ENCODE data around the gene TCEAL1. TPM values are rescaled to one million over a fixed set of nuclear protein-coding genes. Genes with fewer than 3 reads are reported as not detected.

The TCEAL1 gene
- total RNA-seq, 2 donors from 2014 or later: 108 to 134 TPM

DNA sequence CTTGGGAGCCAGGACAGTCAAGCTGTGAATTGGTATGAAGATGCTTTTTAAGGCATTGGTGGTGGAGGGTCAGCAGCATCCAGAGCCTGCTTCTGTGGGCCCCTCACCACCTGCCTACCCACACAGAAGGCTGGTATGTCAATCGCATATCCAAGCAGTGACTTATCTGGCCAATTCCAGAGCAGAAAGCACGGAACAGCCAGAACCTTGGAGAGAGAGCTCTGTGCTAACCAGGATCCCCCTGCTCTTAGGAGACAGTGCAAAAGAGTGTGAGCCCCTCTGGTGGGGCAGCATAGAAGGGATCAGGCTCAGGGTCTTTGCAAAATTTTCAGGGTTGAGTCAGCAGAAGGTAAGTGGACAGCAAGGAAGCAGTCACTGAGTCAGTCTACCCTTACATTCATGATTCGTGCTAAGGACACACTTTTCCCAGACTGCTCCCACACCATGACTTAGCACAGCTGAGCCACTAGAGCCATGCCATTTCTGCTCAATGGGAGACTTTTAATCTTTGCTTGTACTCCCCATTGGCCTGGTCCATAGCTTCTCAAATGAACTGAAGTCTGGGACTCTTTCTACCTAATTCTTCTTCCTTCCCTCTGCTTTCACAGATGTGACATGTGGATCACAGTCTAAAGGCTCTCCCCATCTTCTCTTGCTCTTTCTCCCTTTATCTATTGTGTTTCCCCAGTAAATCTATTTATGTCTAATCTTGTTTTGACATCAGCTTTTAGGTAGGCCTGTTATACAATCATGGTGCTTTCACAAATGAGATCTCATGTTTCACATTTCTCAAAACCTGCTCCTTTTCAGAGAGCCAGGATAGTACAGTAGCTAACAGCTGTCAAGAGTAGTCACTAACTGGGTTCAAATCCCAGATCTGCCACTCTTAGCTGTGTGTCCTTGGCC, 37.7 kb downstream of the TCEAL1 start:
- Histone ChIP-seq H3K4me3 (no peak overlapping the region), H3K9me3 (no peaks in the 10 kb centered on the region), H3K27me3 (replicated peaks; ENCODE audit: insufficient read depth) (no peaks in the 10 kb centered on the region), H3K27ac (no peak overlapping the region), H3K36me3 (no peaks in the 10 kb centered on the region), H3K4me1 (ENCODE audit: control insufficient read depth in 1 of 2, low read depth in 2 of 2) (no peaks in the 10 kb centered on the region)
- no peak for DNase-seq (ENCODE audit: low spot score)
- no peak for ATAC-seq (ENCODE audit: insufficient number of reproducible peaks, low FRiP score, low read depth)
- TF ChIP-seq, protein P1, sequence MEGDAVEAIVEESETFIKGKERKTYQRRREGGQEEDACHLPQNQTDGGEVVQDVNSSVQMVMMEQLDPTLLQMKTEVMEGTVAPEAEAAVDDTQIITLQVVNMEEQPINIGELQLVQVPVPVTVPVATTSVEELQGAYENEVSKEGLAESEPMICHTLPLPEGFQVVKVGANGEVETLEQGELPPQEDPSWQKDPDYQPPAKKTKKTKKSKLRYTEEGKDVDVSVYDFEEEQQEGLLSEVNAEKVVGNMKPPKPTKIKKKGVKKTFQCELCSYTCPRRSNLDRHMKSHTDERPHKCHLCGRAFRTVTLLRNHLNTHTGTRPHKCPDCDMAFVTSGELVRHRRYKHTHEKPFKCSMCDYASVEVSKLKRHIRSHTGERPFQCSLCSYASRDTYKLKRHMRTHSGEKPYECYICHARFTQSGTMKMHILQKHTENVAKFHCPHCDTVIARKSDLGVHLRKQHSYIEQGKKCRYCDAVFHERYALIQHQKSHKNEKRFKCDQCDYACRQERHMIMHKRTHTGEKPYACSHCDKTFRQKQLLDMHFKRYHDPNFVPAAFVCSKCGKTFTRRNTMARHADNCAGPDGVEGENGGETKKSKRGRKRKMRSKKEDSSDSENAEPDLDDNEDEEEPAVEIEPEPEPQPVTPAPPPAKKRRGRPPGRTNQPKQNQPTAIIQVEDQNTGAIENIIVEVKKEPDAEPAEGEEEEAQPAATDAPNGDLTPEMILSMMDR (IDR thresholded peaks at IDR 0.05): no peak

- Histone ChIP-seq H3K4me1 (ENCODE audit: control insufficient read depth in 1 of 2, low read depth in 2 of 2) (no peaks in the 10 kb centered on the region), H3K27ac (no peak overlapping the region), H3K9me3 (no peaks in the 10 kb centered on the region), H3K27me3 (replicated peaks; ENCODE audit: insufficient read depth) (no peaks in the 10 kb centered on the region), H3K36me3 (no peaks in the 10 kb centered on the region), H3K4me3 (no peak overlapping the region)
- ATAC-seq (ENCODE audit: insufficient number of reproducible peaks, low FRiP score, low read depth): no peak
- TF ChIP-seq, protein P1 (IDR thresholded peaks at IDR 0.05): no peak
- no peak for DNase-seq (ENCODE audit: low spot score)
These were observed 41.0 kb downstream of the TCEAL1 start for GRCh38 chrX:103669745-103670144.

DNA sequence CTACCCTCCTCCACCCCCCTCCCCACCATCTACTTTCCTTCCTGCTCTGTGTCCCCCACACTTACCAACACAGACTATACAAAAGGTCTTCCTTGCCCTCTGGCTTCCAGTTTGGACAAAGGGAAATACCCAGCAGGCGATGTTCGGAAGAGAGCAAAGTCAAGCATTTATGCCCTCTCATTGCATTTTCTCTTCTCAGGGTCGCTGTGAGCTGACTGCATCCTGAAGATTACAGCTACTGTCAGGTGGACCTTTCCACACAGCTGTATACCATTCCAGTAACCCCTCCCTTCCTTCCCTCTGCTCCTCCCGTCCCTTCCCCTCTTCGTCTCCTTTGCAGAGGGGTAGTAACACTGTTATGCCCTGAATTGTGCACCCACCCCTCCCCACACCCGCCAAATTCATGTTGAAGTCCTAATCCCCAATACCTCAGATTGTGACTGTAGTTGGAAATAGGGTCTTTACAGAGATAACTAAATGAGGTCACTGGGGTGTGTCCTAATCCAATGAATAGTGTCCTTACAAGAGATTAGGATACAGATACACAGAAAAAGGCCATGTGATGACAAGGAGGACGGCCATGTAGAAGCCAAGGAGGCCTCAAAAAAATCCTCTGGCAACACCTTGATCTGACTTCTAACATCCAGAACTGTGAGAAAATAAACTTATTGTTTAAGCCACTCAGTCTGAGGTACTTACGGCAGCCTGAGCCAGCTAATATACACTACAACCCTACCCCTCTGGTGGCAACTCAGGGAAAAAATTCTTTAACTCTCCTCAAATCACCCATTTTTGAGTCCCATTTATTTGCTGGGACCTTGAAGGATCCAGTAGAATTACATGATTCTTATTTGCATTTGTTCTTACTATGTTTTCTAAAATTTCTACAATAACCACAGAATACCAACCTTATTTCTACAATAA, 46.0 kb downstream of the TCEAL1 start:
- TF ChIP-seq, protein P1 (IDR thresholded peaks at IDR 0.05): no peak
- DNase-seq (ENCODE audit: low spot score) (no peak), ATAC-seq (ENCODE audit: insufficient number of reproducible peaks, low FRiP score, low read depth) (no peak)
- H3K27me3 ChIP-seq (replicated peaks; ENCODE audit: insufficient read depth): no peaks in the 10 kb centered on the region
- no peaks in the 10 kb centered on the region for H3K4me1 ChIP-seq (ENCODE audit: control insufficient read depth in 1 of 2, low read depth in 2 of 2)
- no peak overlapping the region for H3K27ac ChIP-seq
- H3K36me3 ChIP-seq: peaks cover 12% of the 10 kb centered on the region
- no peak overlapping the region for H3K4me3 ChIP-seq
- H3K9me3 ChIP-seq: no peaks in the 10 kb centered on the region

- no peak overlapping the region for H3K4me3 ChIP-seq
- no peak for DNase-seq (ENCODE audit: low spot score)
- ATAC-seq (ENCODE audit: insufficient number of reproducible peaks, low FRiP score, low read depth): no peak
- peaks cover 0 to 6% of the 10 kb centered on the region in 2 donors for H3K4me1 ChIP-seq (ENCODE audit: control insufficient read depth in 1 of 2, low read depth in 2 of 2)
- H3K9me3 ChIP-seq: no peaks in the 10 kb centered on the region
- TF ChIP-seq, protein P1 (IDR thresholded peaks at IDR 0.05): no peak
- no peaks in the 10 kb centered on the region for H3K27me3 ChIP-seq (replicated peaks; ENCODE audit: insufficient read depth)
- H3K27ac ChIP-seq: no peak overlapping the region
- peaks cover 12% of the 10 kb centered on the region for H3K36me3 ChIP-seq
These were observed 49.6 kb downstream of the TCEAL1 start for GRCh38 chrX:103678199-103678993.

Other genes with a start within 250 kb of the TCEAL1 start
- 1 to 10 TPM; 2.6 to 4.3 TPM for gene RAB40A, start 109.5 kb upstream of the TCEAL1 start, total RNA-seq
- gene TCEAL4, start 43.5 kb upstream of the TCEAL1 start, total RNA-seq: 100 to 1,000 TPM; 334 to 386 TPM
- 100 to 1,000 TPM in 1 of 2 donors, 10 to 100 TPM in 1; 87.3 to 103 TPM for gene TCEAL3, start 21.0 kb upstream of the TCEAL1 start, total RNA-seq
- 100 to 1,000 TPM; 559 to 708 TPM for gene MORF4L2, start 57.7 kb downstream of the TCEAL1 start, total RNA-seq
- not detected for gene TMEM31, start 81.9 kb downstream of the TCEAL1 start, total RNA-seq
- gene PLP1, start 147.9 kb downstream of the TCEAL1 start, total RNA-seq: 10 to 100 TPM in 1 of 2 donors, 1 to 10 TPM in 1; 1.7 to 14.8 TPM
- 1 to 10 TPM; 6.8 to 7.7 TPM for gene RAB9B, start 203.3 kb downstream of the TCEAL1 start, total RNA-seq

Measured in thoracic aorta (tissue), 2 donors.